ENCODE results near the gene POLRMT.

Gene POLRMT

GRCh38 chr19:575527-576506 lies 57.5 kb downstream of the POLRMT start:
- DNase-seq = no peak

GRCh38 chr19:574658-575526 lies 58.4 kb downstream of the POLRMT start:
- DNase-seq = no peak

DNA sequence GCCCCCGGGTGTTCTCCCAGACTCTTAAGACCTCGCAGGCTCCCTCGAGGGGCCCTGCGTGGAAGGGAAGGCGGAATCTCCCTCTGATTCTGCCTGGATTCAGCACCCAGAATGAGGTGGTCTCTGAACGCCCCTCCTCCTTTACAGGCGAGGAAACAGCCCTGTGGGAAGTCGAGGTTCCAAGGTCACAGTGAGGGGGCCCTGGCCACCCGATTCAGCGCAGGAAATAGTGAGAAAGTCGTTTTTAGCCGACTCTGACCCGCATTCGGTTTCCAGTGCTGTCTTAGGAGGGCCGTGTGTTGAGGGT lies 59.9 kb downstream of the POLRMT start:
- no peak for DNase-seq

DNA sequence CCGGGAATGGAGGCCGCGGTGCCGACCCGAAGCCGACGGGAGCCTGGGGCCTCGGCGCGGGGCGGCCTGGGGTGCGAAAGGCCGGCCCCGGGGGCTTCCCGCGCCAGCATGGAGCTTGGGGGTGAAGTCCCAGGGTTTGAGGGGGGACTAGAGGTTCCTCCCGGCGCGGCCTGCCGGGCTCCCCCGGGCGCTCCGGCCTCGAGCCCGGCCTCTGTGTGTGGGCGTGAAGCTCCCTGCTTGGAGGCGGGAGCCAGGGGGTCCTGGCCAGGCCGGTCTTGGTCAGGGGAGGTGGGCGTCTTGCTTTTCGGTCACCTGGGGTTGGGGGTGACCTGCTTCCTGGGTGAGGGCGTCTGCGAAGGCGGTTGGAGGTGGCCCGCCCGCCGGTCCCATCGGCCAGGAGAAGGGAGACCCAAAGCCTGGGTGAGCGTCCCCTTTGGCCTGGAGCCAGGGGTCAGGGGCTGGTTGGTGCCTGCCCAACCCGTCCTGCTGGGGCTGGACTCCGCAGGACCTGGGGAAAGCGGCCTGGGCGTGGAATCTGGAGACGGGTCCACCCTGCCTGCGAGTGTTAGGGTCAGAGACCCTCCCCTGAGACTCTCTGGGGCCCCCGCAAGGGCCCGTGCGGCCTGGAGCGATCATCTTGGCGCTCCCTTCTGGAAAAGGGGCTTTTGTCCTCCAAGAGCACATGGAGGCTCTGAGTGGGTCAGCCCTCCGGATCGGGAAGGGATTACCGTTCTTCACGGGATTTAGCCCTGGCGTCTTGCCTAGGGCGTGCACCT lies 60.4 kb downstream of the POLRMT start:
- DNase-seq = no peak

DNA sequence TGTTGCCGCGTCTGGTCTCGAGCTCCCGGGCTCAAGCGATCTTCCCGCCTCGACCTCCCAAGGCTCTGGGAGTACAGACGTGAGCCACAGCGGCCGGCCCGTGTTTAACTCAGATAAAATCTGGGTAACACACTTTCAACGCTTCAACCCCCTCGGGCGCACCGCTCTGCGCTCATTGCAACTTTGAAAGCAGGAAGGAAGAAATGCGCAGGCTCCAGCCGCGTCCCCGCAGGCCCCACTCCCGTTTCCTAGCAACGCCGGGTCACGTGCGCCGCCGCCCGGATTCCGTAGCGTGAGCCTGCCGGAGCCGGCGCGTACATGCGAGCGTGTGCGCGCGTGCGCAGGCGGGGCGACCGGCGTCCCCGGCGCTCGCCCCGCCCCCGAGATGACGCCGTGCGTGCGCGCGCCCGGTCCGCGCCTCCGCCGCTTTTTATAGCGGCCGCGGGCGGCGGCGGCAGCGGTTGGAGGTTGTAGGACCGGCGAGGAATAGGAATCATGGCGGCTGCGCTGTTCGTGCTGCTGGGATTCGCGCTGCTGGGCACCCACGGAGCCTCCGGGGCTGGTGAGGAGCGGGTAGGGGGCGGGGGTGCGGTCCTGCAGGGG lies 61.1 kb downstream of the POLRMT start, which contains the start of gene BSG:
Gene BSG (plus strand): TSS at position 457 of the 603 bp plus-strand sequence. CDS start 39 bp downstream, at position 496.
- peak; percentile 99 for DNase-seq

- DNase-seq = peak; percentile 38
Measured at GRCh38 chr19:571566-571974, 61.8 kb downstream of the POLRMT start.

DNA sequence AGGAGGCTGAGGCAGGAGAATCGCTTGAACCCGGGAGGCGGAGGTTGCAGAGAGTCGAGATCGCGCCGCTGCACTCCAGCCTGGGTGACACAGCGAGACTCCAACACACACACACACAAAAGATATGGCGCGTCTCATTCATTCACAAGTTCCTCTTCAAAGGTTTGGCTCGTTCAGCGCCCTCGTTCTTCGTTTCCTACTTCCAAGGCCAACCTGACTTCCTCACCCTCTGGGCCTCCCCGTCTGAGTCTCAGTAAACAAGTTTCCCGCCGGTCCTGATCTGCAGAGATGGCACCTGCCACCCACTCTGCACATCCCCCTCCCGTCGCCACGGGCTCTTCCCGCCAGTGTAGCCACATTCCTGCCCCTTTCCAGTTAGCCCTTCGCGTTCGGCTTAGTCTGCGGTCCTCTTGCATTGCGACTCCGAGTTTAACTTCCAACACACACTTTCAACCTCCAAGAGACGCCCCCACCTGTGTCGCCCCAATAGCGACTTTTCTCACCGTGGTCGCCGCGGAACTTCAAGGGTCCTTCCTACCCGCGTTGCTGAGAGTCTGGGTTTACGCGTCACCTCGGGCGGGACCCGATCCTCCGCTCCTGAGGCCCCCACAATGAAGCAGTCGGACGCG lies 62.3 kb downstream of the POLRMT start:
- peak; percentile 64 for DNase-seq

GRCh38 chr19:570251-570686 lies 63.1 kb downstream of the POLRMT start:
- no peak for DNase-seq

GRCh38 chr19:567296-567900 lies 65.9 kb downstream of the POLRMT start:
- DNase-seq = no peak
